CD4-positive, alpha-beta T cell (primary cell): ENCODE data around the gene PILRA. TPM values are rescaled to one million over a fixed set of nuclear protein-coding genes. Genes with fewer than 3 reads are reported as not detected.
A peak's percentile ranks its signal among the peaks of the same experiment; 100 is the strongest.

Experiments used
- ATAC-seq: fragments of 200-7000 bp; cut with Tn5 transposase; one replicate; pipeline ENCODE4 v1.10.0; 2022; ENCODE audit warnings: mild to moderate bottlenecking; ENCODE audit not compliant: poor library complexity
- CTCF ChIA-PET: fragments of 350-600 bp; sonication (Branson Sonifier 250); formaldehyde crosslinking; loops from one replicate; lab custom pipeline; 2021; ENCODE audit warnings: antibody characterized with exemption, inconsistent platforms; lab: Charles Lee
- POLR2A ChIA-PET: fragments of 350-600 bp; sonication (Branson Sonifier 250); formaldehyde crosslinking; loops from one replicate; lab custom pipeline; 2021; ENCODE audit warnings: antibody characterized with exemption, inconsistent platforms; lab: Charles Lee
- DNase-seq, 14 experiments: peaks; one replicate each; pipeline ENCODE4 v3.0.0-alpha.2; 2013 to 2020; ENCODE audit warnings: mixed read lengths in 2 of 14
- H3K27ac ChIP-seq, 2 donors: one replicate each; pipeline versions ENCODE4 v1.5.1 to v1.7.0; 2013; ENCODE audit warnings: low read length in 2 of 2, low read depth in 1 of 2, mild to moderate bottlenecking in 1 of 2
- H3K27me3 ChIP-seq, 2 experiments: 1 replicate in 1 of 2; 2 replicates in 1 of 2; pipeline versions ENCODE4 v1.6.1 to v1.7.0; 2013; ENCODE audit warnings: low read length in 2 of 2, control low read depth in 1 of 2, mild to moderate bottlenecking in 1 of 2, moderate library complexity in 1 of 2; ENCODE audit not compliant: insufficient read depth in 2 of 2, control insufficient read depth in 1 of 2
- H3K36me3 ChIP-seq: one replicate; pipeline ENCODE4 v1.6.1; 2013; ENCODE audit warnings: low read length, control low read depth; ENCODE audit not compliant: insufficient read depth
- H3K4me1 ChIP-seq: one replicate; pipeline ENCODE4 v1.6.1; 2013; ENCODE audit warnings: low read length, control low read depth; ENCODE audit not compliant: insufficient read depth
- H3K4me3 ChIP-seq: one replicate; pipeline ENCODE4 v1.5.1; 2013; ENCODE audit warnings: mild to moderate bottlenecking, low read length, moderate library complexity
- H3K9me3 ChIP-seq, 2 experiments: 1 replicate in 1 of 2; 2 replicates in 1 of 2; pipeline versions ENCODE4 v1.6.1 to v1.7.0; 2013; ENCODE audit warnings: low read length in 2 of 2, mild to moderate bottlenecking in 2 of 2, control low read depth in 1 of 2, moderate library complexity in 1 of 2; ENCODE audit not compliant: control insufficient read depth in 1 of 2, insufficient read depth in 1 of 2
- H3K27ac Mint-ChIP-seq: one replicate; pipeline ENCODE4 v1.8.0; 2020; ENCODE audit warnings: mixed read lengths
- H3K27me3 Mint-ChIP-seq: one replicate; pipeline ENCODE4 v1.8.0; 2021; ENCODE audit warnings: mixed read lengths
- H3K36me3 Mint-ChIP-seq: one replicate; pipeline ENCODE4 v1.8.0; 2021; ENCODE audit warnings: low read depth, mixed read lengths
- H3K4me1 Mint-ChIP-seq: one replicate; pipeline ENCODE4 v1.8.0; 2021; ENCODE audit warnings: low read depth, mixed read lengths
- H3K4me3 Mint-ChIP-seq: one replicate; pipeline ENCODE4 v1.8.0; 2020; ENCODE audit warnings: mild to moderate bottlenecking, mixed read lengths
- H3K9me3 Mint-ChIP-seq: one replicate; pipeline ENCODE4 v1.8.0; 2020; ENCODE audit warnings: mixed read lengths
- CTCF ChIP-seq: fragments of 200-600 bp; IDR thresholded peaks from one replicate; pipeline ENCODE4 v1.8.0; 2022; ENCODE audit warnings: antibody characterized with exemption, mild to moderate bottlenecking
- intact Hi-C, 2 experiments: fragments of 100-400 bp; cut with DNase I in 1 of 2; cut with micrococcal nuclease in 1 of 2; formaldehyde crosslinking; loops; one replicate each; pipeline versions ENCODE4 v1.15.1 to v1.9.0; 2023 to 2025; cut with DNase I, micrococcal nuclease
- total RNA-seq, 174 experiments: library from RNA in 2 of 174; stranded (reverse) in 2 of 174; gene quantifications; one replicate each; pipeline ENCODE4 v1.2.3 and lab custom pipeline; 2021 to 2026

PILRA gene
- total RNA-seq, 2 experiments from 2014 or later, result 4.6 to 5.3 TPM

- no peak for TF ChIP-seq CTCF
- POLR2A ChIA-PET, result no interaction called here
- no peaks in the 10 kb centered on the region for H3K36me3 ChIP-seq
- H3K27ac ChIP-seq, result no peak overlapping the region
- H3K9me3 ChIP-seq, result no peaks in the 10 kb centered on the region
- H3K4me1 Mint-ChIP-seq, result peaks cover 20% of the 10 kb centered on the region
- intact Hi-C loops, result no loop called here
- no peaks in the 10 kb centered on the region for H3K27me3 Mint-ChIP-seq
- peak overlapping the region; percentile 33 for H3K27ac Mint-ChIP-seq
- peak in 1 of 14 experiments; percentile 7 for DNase-seq
- H3K9me3 Mint-ChIP-seq, result no peaks in the 10 kb centered on the region
- H3K4me3 Mint-ChIP-seq, result no peak overlapping the region
- peaks cover 20% of the 10 kb centered on the region for H3K36me3 Mint-ChIP-seq
- H3K4me3 ChIP-seq, result no peak overlapping the region
- no peaks in the 10 kb centered on the region for H3K27me3 ChIP-seq
- H3K4me1 ChIP-seq, result peaks cover 28% of the 10 kb centered on the region
- CTCF ChIA-PET, result no interaction called here
- no peak for ATAC-seq
These were observed 2.5 kb upstream of the PILRA start for GRCh38 chr7:100370746-100371145.

GRCh38 chr7:100371561-100372171, 1.6 kb upstream of the PILRA start:
- H3K27me3 Mint-ChIP-seq, result no peaks in the 10 kb centered on the region
- H3K4me3 Mint-ChIP-seq, result no peak overlapping the region
- H3K4me1 Mint-ChIP-seq, result peaks cover 13% of the 10 kb centered on the region
- no peak overlapping the region for H3K27ac ChIP-seq
- no peaks in the 10 kb centered on the region for H3K27me3 ChIP-seq
- POLR2A ChIA-PET, result no interaction called here
- CTCF ChIA-PET, result no interaction called here
- ATAC-seq, result no peak
- peaks cover 13% of the 10 kb centered on the region for H3K36me3 Mint-ChIP-seq
- H3K36me3 ChIP-seq, result no peaks in the 10 kb centered on the region
- peaks cover 20% of the 10 kb centered on the region for H3K4me1 ChIP-seq
- no peak overlapping the region for H3K4me3 ChIP-seq
- intact Hi-C loops, result no loop called here
- no peaks in the 10 kb centered on the region for H3K9me3 Mint-ChIP-seq
- TF ChIP-seq CTCF, result no peak
- H3K9me3 ChIP-seq, result no peaks in the 10 kb centered on the region
- H3K27ac Mint-ChIP-seq, result no peak overlapping the region
- no peak for DNase-seq

- Mint-ChIP-seq H3K4me3 (no peak overlapping the region), H3K27ac (peak overlapping the region; percentile 44), H3K36me3 (peaks cover 9% of the 10 kb centered on the region), H3K9me3 (no peaks in the 10 kb centered on the region), H3K4me1 (peaks cover 11% of the 10 kb centered on the region), H3K27me3 (no peaks in the 10 kb centered on the region)
- H3K27me3 ChIP-seq, result no peaks in the 10 kb centered on the region
- TF ChIP-seq CTCF, result no peak
- no peaks in the 10 kb centered on the region for H3K36me3 ChIP-seq
- ChIA-PET CTCF (no interaction called here), POLR2A (no interaction called here)
- H3K9me3 ChIP-seq, result no peaks in the 10 kb centered on the region
- ATAC-seq (no peak), DNase-seq (peak in 3 of 14 experiments; percentile 23 to 72 (median 64))
- no peak overlapping the region for H3K4me3 ChIP-seq
- intact Hi-C loops, result no loop called here
- peak overlapping the region in 1 of 2 donors; percentile 41 for H3K27ac ChIP-seq
- peaks cover 14% of the 10 kb centered on the region for H3K4me1 ChIP-seq
These were observed 1.0 kb upstream of the PILRA start for GRCh38 chr7:100372256-100372655.
